ENCODE results near the gene FUT8.

GRCh38 chr14:65751510-65751909 is 339.0 kb downstream of the FUT8 start:
- TF ChIP-seq CTCF (IDR thresholded peaks at IDR 0.05): no peak
- no peak for TF ChIP-seq EZH2 (IDR thresholded peaks at IDR 0.05; ENCODE audit: borderline replicate concordance, insufficient read depth, low read depth, low read length, poor library complexity, severe bottlenecking)
